HT1080 (cell line): ENCODE data around the gene CACNA1E. TPM values are rescaled to one million over a fixed set of nuclear protein-coding genes. Genes with fewer than 3 reads are reported as not detected.
A peak's percentile ranks its signal among the peaks of the same experiment; 100 is the strongest.
"Not testable (repeated sequence)": the region's sequence is repeated elsewhere in the genome, so short reads cannot be mapped to it uniquely, and the experiment has no call there.

ENCODE experiments used
- DNase-seq: peaks from one replicate; pipeline ENCODE4 v3.0.0-alpha.2; 2015; ENCODE audit warnings: low read depth
- total RNA-seq: library from RNA; depleted of rRNA; stranded (reverse); fragments of >200 nt; shearing (Covaris generic); gene quantifications from 2 replicates; pipeline ENCODE4 v1.2.3, GENCODE V29; 2014

Gene CACNA1E
- total RNA-seq, 1 experiment from 2014 or later: 0.29 TPM

GRCh38 chr1:181516706-181517105 lies 33.4 kb downstream of the CACNA1E start:
- DNase-seq: no peak

GRCh38 chr1:181517181-181517875 lies 34.0 kb downstream of the CACNA1E start:
- no peak for DNase-seq

- no peak for DNase-seq
These were observed 34.8 kb downstream of the CACNA1E start for GRCh38 chr1:181518152-181518551.

DNA sequence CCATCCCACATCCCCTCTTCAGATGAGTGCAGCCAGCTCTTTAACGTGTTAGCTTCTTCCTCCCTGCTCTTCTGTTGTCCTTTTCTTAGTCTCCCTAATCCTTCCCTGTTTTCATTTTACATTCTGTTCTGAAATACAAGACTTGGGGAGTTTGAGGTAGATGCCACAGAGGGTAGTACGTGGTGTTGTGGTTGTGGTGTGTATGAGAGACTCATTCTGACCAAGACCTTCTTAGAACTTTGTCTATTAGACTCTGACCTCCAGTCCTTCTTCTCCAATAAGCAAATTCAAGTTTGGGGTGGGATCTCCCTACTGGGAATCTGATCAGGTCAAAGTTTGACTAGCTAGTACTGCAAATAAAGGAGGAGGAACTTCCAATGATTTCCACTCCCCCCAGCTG lies 39.5 kb downstream of the CACNA1E start:
- no peak for DNase-seq

GRCh38 chr1:181525104-181525721 lies 41.9 kb downstream of the CACNA1E start:
- no peak for DNase-seq

DNA sequence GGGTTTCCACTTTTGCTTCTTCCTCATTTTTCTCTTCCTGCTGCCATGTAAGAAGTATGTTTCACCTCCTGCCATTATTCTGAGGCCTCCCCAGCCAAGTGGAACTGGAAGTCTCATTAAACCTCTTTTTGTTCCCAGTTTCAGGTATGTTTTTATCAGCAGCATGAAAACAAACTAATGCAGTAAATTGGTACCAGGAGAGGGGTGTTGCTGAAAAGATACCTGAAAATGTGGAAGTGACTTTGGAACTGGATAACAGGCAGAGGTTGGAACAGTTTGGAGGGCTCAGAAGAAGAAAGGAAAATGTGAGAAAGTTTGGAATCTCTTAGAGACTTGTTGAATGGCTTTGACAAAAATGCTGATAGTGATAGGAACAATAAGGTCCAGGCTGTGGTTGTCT lies 44.9 kb downstream of the CACNA1E start:
- DNase-seq: not testable (repeated sequence)

DNA sequence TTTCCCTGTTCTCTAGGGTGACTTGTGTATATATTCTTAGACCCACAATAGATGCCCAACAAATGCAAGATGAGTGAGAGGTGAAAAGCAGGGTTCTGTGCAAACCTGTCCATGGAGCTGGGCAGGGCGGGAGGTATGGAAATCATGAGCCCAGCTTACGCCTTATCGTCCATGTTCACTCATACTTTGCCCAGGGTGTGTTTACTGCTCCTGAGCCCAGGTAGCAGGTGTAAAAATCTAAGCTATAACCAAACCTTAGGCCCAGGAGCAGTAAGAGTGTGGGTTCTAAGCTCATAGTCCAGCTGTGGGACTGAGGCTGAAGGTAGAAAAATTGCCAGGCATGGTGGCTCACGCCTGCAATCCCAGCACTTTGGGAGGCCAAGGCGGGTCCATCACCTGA lies 48.1 kb downstream of the CACNA1E start:
- no peak for DNase-seq

DNA sequence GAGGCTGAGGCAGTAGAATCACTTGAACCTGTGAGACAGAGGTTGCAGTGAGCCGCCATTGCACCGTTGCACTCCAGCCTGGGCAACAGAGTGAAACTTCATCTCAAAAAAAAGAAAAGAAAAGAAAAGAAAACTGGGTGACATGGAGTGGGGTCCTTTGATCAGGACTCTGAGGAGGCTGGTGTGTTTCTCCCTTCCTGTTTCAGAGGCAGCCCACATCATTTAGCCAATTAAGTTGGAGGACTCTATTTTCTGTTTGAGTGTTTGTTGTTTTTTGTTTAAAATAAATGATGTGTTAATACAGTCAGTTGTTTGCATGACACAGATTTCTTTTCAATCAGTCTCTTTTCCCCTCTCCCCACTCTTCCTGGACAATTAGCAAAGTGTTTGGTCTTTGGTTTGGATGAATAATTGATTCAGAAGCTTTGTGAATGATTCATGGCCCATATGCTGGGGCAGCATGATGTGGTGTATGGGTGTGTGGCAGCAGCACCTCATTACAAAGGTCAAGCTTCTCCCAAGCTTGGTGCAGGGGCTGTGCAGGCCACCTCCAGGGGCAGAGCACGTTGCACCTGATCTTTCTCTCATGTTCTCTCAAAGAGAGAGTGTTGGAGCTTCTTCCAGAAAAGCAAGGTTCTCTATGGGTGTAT lies 48.8 kb downstream of the CACNA1E start:
- peak; percentile 35 for DNase-seq

DNA sequence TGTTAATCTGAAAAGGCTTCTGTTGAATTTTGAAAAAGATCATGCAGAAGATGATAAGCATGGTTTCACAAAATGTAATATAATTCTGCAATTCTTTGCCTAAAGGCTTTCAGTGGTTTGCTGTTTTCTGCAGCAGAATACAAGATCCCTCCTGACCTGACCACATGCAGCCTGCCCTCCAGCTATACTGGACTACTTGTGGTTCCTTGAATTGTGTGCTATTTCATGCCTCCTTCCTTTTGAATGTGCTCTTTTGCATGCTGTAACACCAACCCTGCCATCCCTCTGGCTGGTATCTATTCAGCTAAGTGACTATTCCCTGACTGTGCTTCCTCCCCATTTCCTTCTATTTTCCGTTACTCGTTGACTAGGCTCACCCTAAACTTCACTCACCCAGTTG lies 55.5 kb downstream of the CACNA1E start:
- DNase-seq: no peak

GRCh38 chr1:181541458-181541857 lies 58.1 kb downstream of the CACNA1E start:
- DNase-seq: no peak

- DNase-seq: peak; percentile 70
These were observed 58.6 kb downstream of the CACNA1E start for GRCh38 chr1:181541947-181542346.

- not testable (repeated sequence) for DNase-seq
These were observed 59.1 kb downstream of the CACNA1E start for GRCh38 chr1:181542406-181542805.

GRCh38 chr1:181545395-181545794 lies 62.1 kb downstream of the CACNA1E start:
- no peak for DNase-seq

DNA sequence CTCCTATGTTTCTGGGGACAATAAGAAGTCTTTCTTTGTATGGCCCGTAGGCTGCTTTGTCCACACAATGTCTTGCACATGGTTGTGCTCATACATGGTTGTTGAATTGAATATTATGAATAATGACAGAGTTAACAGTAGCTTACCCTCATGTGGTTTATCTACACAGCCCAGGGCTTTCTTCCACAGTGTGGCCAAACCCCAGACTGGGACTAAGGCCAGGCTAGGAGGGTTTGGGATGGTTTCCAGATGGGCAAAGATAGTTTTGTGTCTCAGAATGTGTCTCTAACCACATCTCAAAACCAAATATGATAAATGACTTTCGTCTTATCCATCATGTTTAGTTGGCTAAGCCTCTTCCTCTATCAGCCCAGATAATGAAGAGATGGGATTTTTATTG lies 65.2 kb downstream of the CACNA1E start:
- peak; percentile 17 for DNase-seq

DNA sequence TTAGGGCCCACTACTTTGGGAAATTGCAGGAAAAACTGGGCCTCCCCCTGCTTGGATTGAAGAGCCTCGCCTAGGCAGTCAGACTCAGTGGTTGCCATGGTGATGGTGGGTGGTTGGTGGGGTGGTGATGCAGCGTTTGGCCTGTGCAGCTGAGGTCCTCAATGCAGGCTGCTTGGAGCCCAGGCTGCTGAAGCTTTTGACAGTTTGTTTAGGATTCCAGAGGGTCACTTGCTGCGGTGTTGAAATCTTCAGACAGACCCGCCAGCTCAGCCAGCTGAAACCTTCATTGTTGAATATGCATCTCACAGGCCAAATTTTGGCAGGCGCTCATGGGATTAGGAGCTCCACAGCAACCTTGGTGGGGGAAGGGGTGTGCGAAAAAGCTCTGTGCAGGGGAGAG lies 67.9 kb downstream of the CACNA1E start:
- no peak for DNase-seq

- DNase-seq: no peak
These were observed 68.4 kb downstream of the CACNA1E start for GRCh38 chr1:181551754-181552153.

DNA sequence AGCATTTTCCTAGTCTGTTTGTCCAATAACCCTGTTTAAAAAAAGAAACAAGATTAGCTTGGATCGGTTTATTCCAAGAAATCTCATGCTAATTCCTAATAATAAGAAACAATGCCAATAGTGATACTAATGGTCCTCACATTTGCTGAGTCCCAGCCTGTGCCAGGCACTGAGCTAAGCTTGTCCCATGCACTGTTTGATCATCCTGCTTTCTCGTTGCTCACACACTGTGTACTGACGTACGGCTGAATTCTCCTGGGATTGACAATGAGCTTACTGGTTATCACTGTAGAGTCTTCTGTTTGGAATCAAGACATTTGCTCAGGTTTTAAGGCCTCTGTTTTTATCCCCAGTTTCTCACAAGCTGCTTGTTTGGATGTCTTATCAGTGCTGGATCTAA lies 71.1 kb downstream of the CACNA1E start:
- no peak for DNase-seq

- DNase-seq: no peak
These were observed 73.3 kb downstream of the CACNA1E start for GRCh38 chr1:181556631-181557030.

DNA sequence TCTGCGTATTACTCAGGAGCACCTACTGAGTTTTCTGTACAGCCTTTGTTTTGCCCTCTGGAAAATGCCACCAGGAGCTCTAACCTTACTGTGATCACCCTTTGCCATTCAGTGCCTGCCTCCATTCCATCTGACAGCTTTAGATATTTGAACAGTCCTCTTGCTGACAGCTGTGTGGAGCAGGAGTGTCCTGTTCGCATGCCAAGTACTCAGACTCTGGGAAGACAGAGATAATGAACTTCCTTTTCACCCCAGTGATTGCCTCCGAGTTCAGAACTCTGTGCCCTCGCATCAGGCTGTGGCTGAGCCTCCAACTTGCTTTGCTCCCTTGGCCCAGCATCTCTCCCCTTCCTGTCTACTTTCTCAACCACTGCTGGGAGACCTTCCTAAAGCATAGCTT lies 74.0 kb downstream of the CACNA1E start:
- no peak for DNase-seq

DNA sequence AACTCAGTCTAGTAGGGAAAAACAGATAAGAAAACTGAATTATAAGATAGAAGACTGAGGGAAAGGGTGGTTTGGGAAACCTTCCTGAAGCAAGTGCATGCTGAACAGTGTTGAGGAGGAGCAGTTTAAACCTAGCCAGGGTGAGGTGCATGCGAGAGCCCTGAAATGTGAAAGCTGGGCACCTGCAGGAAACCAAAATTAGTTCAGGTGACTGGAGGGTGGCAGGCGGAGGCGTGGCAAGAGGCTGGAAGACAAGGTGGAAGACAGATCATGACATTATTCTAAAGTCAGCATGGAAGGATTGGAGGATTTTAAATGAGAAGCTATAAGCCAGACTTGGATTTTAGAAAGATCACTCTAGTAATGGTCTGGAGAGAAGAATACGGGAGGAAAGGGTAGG lies 75.1 kb downstream of the CACNA1E start:
- no peak for DNase-seq

GRCh38 chr1:181559142-181559541 lies 75.8 kb downstream of the CACNA1E start:
- DNase-seq: no peak

DNA sequence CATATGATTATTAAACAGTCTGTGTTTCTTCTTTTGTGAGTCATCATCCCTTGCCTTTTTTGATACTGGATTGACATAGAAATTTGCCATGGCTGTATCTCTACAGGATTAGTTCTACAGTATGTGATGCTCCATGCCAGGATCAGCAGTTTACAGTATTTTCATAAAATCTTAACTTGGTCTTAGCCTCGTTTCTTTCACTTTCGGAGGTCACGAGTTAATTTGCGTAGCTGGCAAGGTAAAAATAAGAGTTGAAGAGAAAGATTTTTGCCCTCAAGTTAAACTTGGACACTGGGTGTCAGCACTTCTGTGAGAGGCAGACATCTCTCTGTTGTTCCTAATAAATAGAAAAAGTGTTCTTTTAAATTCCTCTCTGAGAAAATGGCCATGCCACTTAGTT lies 79.1 kb downstream of the CACNA1E start:
- no peak for DNase-seq

GRCh38 chr1:181568736-181569135 lies 85.4 kb downstream of the CACNA1E start:
- no peak for DNase-seq
